GM12874 (cell line): ENCODE measurements around the gene PRSS2.

Experiments
- TF ChIP-seq, protein P1 (sequence below): IDR thresholded peaks from 2 replicates; pipeline ENCODE4 v1.5.1; 2011; ENCODE audit warnings: low read depth, mild to moderate bottlenecking, control low read depth, low read length, moderate library complexity; ENCODE audit not compliant: insufficient read depth

Gene PRSS2

DNA sequence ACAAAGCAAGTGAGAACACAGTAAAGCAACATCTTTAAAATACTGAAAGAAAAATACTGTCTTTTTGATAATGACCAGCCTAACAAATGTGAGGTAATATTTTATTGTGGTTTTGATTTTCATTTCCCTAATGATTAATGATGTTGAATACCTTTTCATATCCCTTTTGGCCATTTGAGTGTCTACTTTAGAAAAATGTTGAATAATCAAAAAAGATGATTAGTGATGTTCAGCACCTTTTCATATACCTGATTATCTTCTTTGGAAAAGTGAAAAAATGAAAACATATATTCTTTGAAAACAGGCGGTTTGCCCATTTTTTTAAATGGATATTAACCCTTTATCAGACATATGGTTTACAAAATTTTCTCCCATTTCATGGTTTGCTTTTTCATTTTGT is 51.9 kb downstream of the PRSS2 start:
- TF ChIP-seq, protein P1, sequence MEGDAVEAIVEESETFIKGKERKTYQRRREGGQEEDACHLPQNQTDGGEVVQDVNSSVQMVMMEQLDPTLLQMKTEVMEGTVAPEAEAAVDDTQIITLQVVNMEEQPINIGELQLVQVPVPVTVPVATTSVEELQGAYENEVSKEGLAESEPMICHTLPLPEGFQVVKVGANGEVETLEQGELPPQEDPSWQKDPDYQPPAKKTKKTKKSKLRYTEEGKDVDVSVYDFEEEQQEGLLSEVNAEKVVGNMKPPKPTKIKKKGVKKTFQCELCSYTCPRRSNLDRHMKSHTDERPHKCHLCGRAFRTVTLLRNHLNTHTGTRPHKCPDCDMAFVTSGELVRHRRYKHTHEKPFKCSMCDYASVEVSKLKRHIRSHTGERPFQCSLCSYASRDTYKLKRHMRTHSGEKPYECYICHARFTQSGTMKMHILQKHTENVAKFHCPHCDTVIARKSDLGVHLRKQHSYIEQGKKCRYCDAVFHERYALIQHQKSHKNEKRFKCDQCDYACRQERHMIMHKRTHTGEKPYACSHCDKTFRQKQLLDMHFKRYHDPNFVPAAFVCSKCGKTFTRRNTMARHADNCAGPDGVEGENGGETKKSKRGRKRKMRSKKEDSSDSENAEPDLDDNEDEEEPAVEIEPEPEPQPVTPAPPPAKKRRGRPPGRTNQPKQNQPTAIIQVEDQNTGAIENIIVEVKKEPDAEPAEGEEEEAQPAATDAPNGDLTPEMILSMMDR, result no peak
